Activated T-cell treated with anti-CD3 and anti-CD28 coated beads, Interleukin-2, amount 50 U/mL, for 24 hours (primary cell): ENCODE measurements around the gene TYMS.

Experiments used
- DNase-seq: peaks from one replicate; pipeline ENCODE4 v3.0.0-alpha.2; 2020
- H3K27ac Mint-ChIP-seq: 2 replicates; pipeline ENCODE4 v1.8.0; 2020; ENCODE audit warnings: mild to moderate bottlenecking, mixed read lengths
- H3K27me3 Mint-ChIP-seq: 2 replicates; pipeline ENCODE4 v1.8.0; 2020; ENCODE audit warnings: mixed read lengths
- H3K36me3 Mint-ChIP-seq: 2 replicates; pipeline ENCODE4 v1.8.0; 2020; ENCODE audit warnings: low read depth, mixed read lengths
- H3K4me1 Mint-ChIP-seq: 2 replicates; pipeline ENCODE4 v1.8.0; 2020; ENCODE audit warnings: low read depth, mixed read lengths
- H3K4me3 Mint-ChIP-seq: 2 replicates; pipeline ENCODE4 v1.8.0; 2020; ENCODE audit warnings: mild to moderate bottlenecking, moderate library complexity, mixed read lengths
- H3K9me3 Mint-ChIP-seq: 2 replicates; pipeline ENCODE4 v1.8.0; 2020; ENCODE audit warnings: mixed read lengths

TYMS gene

GRCh38 chr18:658947-659533 is 1.6 kb downstream of the TYMS start:
- Mint-ChIP-seq H3K27ac (peak overlapping the region; percentile 94), H3K36me3 (peaks cover 55% of the 10 kb centered on the region), H3K4me1 (peaks cover 23% of the 10 kb centered on the region), H3K27me3 (peaks cover 38% of the 10 kb centered on the region), H3K4me3 (peak overlapping the region; percentile 96), H3K9me3 (peaks cover 8% of the 10 kb centered on the region)
- DNase-seq = no peak

GRCh38 chr18:659597-659996 is 2.1 kb downstream of the TYMS start:
- peak overlapping the region; percentile 96 for H3K4me3 Mint-ChIP-seq
- H3K4me1 Mint-ChIP-seq = peaks cover 23% of the 10 kb centered on the region
- no peak for DNase-seq
- H3K36me3 Mint-ChIP-seq = peaks cover 56% of the 10 kb centered on the region
- no peak overlapping the region for H3K27ac Mint-ChIP-seq
- peaks cover 8% of the 10 kb centered on the region for H3K9me3 Mint-ChIP-seq
- H3K27me3 Mint-ChIP-seq = peaks cover 32% of the 10 kb centered on the region

GRCh38 chr18:662197-662596 is 4.7 kb downstream of the TYMS start:
- DNase-seq = no peak
- no peak overlapping the region for H3K27ac Mint-ChIP-seq
- H3K27me3 Mint-ChIP-seq = peaks cover 15% of the 10 kb centered on the region
- H3K36me3 Mint-ChIP-seq = peaks cover 66% of the 10 kb centered on the region
- peaks cover 26% of the 10 kb centered on the region for H3K4me1 Mint-ChIP-seq
- H3K9me3 Mint-ChIP-seq = peaks cover 13% of the 10 kb centered on the region
- H3K4me3 Mint-ChIP-seq = no peak overlapping the region

- H3K27ac Mint-ChIP-seq = no peak overlapping the region
- no peak overlapping the region for H3K4me3 Mint-ChIP-seq
- peaks cover 9% of the 10 kb centered on the region for H3K4me1 Mint-ChIP-seq
- no peak for DNase-seq
- peaks cover 12% of the 10 kb centered on the region for H3K9me3 Mint-ChIP-seq
- peaks cover 71% of the 10 kb centered on the region for H3K36me3 Mint-ChIP-seq
- H3K27me3 Mint-ChIP-seq = no peaks in the 10 kb centered on the region
Observed at GRCh38 chr18:666177-666576, 8.7 kb downstream of the TYMS start.

- Mint-ChIP-seq H3K36me3 (peaks cover 71% of the 10 kb centered on the region), H3K27ac (no peak overlapping the region), H3K27me3 (no peaks in the 10 kb centered on the region), H3K9me3 (peaks cover 8% of the 10 kb centered on the region), H3K4me3 (no peak overlapping the region), H3K4me1 (peaks cover 6% of the 10 kb centered on the region)
- no peak for DNase-seq
Observed at GRCh38 chr18:666628-667027, 9.2 kb downstream of the TYMS start.

GRCh38 chr18:668260-668659 is 10.8 kb downstream of the TYMS start:
- DNase-seq = no peak
- H3K27me3 Mint-ChIP-seq = no peaks in the 10 kb centered on the region
- H3K36me3 Mint-ChIP-seq = peaks cover 76% of the 10 kb centered on the region
- no peak overlapping the region for H3K27ac Mint-ChIP-seq
- peaks cover 4% of the 10 kb centered on the region for H3K9me3 Mint-ChIP-seq
- H3K4me1 Mint-ChIP-seq = peaks cover 6% of the 10 kb centered on the region
- no peak overlapping the region for H3K4me3 Mint-ChIP-seq

GRCh38 chr18:669077-669476 is 11.6 kb downstream of the TYMS start:
- Mint-ChIP-seq H3K4me3 (no peak overlapping the region), H3K4me1 (peaks cover 6% of the 10 kb centered on the region), H3K36me3 (peaks cover 79% of the 10 kb centered on the region), H3K27me3 (no peaks in the 10 kb centered on the region), H3K27ac (no peak overlapping the region), H3K9me3 (peaks cover 4% of the 10 kb centered on the region)
- no peak for DNase-seq

- peak overlapping the region; percentile 22 for H3K27ac Mint-ChIP-seq
- H3K36me3 Mint-ChIP-seq = peaks cover 93% of the 10 kb centered on the region
- H3K9me3 Mint-ChIP-seq = peaks cover 4% of the 10 kb centered on the region
Observed at GRCh38 chr18:670522-670921, 13.1 kb downstream of the TYMS start.

GRCh38 chr18:671405-671804 is 14.0 kb downstream of the TYMS start:
- peak overlapping the region; percentile 81 for H3K27ac Mint-ChIP-seq
- peaks cover 3% of the 10 kb centered on the region for H3K9me3 Mint-ChIP-seq
- H3K4me1 Mint-ChIP-seq = peaks cover 3% of the 10 kb centered on the region
- DNase-seq = no peak
- H3K36me3 Mint-ChIP-seq = peaks cover 93% of the 10 kb centered on the region
- no peak overlapping the region for H3K4me3 Mint-ChIP-seq
- no peaks in the 10 kb centered on the region for H3K27me3 Mint-ChIP-seq

More at GRCh38 chr18:670522-670921, 13.1 kb downstream of the TYMS start:
- DNase-seq = no peak
- H3K4me3 Mint-ChIP-seq = no peak overlapping the region
- H3K4me1 Mint-ChIP-seq = peaks cover 6% of the 10 kb centered on the region
- no peaks in the 10 kb centered on the region for H3K27me3 Mint-ChIP-seq

GRCh38 chr18:673317-673716 is 15.9 kb downstream of the TYMS start:
- Mint-ChIP-seq H3K27ac (no peak overlapping the region), H3K36me3 (peaks cover 100% of the 10 kb centered on the region), H3K27me3 (no peaks in the 10 kb centered on the region), H3K4me3 (no peak overlapping the region), H3K9me3 (no peaks in the 10 kb centered on the region), H3K4me1 (no peaks in the 10 kb centered on the region)
- DNase-seq = no peak

GRCh38 chr18:673769-674168 is 16.3 kb downstream of the TYMS start:
- Mint-ChIP-seq H3K27me3 (no peaks in the 10 kb centered on the region), H3K27ac (no peak overlapping the region), H3K4me1 (no peaks in the 10 kb centered on the region), H3K36me3 (peaks cover 100% of the 10 kb centered on the region), H3K9me3 (no peaks in the 10 kb centered on the region), H3K4me3 (no peak overlapping the region)
- DNase-seq = no peak

GRCh38 chr18:675307-675706 is 17.9 kb downstream of the TYMS start:
- H3K4me1 Mint-ChIP-seq = no peaks in the 10 kb centered on the region
- H3K36me3 Mint-ChIP-seq = peaks cover 99% of the 10 kb centered on the region
- H3K27me3 Mint-ChIP-seq = no peaks in the 10 kb centered on the region
- no peak overlapping the region for H3K27ac Mint-ChIP-seq
- no peak overlapping the region for H3K4me3 Mint-ChIP-seq
- no peaks in the 10 kb centered on the region for H3K9me3 Mint-ChIP-seq
- peak; percentile 22 for DNase-seq

- Mint-ChIP-seq H3K4me3 (no peak overlapping the region), H3K27me3 (no peaks in the 10 kb centered on the region), H3K9me3 (no peaks in the 10 kb centered on the region), H3K36me3 (peaks cover 98% of the 10 kb centered on the region), H3K4me1 (no peaks in the 10 kb centered on the region), H3K27ac (peak overlapping the region; percentile 42)
- no peak for DNase-seq
Observed at GRCh38 chr18:676069-676468, 18.6 kb downstream of the TYMS start.

- no peak for DNase-seq
- Mint-ChIP-seq H3K9me3 (no peaks in the 10 kb centered on the region), H3K4me3 (no peak overlapping the region), H3K4me1 (peaks cover 4% of the 10 kb centered on the region), H3K27ac (peak overlapping the region; percentile 1), H3K36me3 (peaks cover 98% of the 10 kb centered on the region), H3K27me3 (no peaks in the 10 kb centered on the region)
Observed at GRCh38 chr18:676736-677135, 19.3 kb downstream of the TYMS start.

GRCh38 chr18:677145-677544 is 19.7 kb downstream of the TYMS start:
- Mint-ChIP-seq H3K36me3 (peaks cover 98% of the 10 kb centered on the region), H3K4me1 (peaks cover 8% of the 10 kb centered on the region), H3K9me3 (no peaks in the 10 kb centered on the region), H3K27me3 (no peaks in the 10 kb centered on the region), H3K4me3 (no peak overlapping the region), H3K27ac (peak overlapping the region; percentile 1)
- DNase-seq = no peak

GRCh38 chr18:677951-678381 is 20.5 kb downstream of the TYMS start:
- Mint-ChIP-seq H3K36me3 (peaks cover 97% of the 10 kb centered on the region), H3K4me3 (no peak overlapping the region), H3K27me3 (no peaks in the 10 kb centered on the region), H3K9me3 (no peaks in the 10 kb centered on the region), H3K27ac (peak overlapping the region; percentile 7), H3K4me1 (peaks cover 14% of the 10 kb centered on the region)
- no peak for DNase-seq
